Measurements from ENCODE around the gene ANKS6. TPM values are rescaled to one million over a fixed set of nuclear protein-coding genes. Genes with fewer than 3 reads are reported as not detected.

Gene ANKS6
- total RNA-seq, 2 donors from 2014 or later, result 19.5 to 22.0 TPM

- Histone ChIP-seq H3K36me3 (no peaks in the 10 kb centered on the region), H3K27ac (no peak overlapping the region), H3K4me3 (no peak overlapping the region), H3K9me3 (no peaks in the 10 kb centered on the region), H3K4me1 (no peaks in the 10 kb centered on the region), H3K27me3 (no peaks in the 10 kb centered on the region), H3K9ac (ENCODE audit: low read depth in 2 of 2, low read length in 2 of 2) (no peak overlapping the region)
- DNase-seq, result no peak
- no peak for TF ChIP-seq CTCF (IDR thresholded peaks at IDR 0.05)
- intact Hi-C loops (cut with DNase I), result loop anchor here (5.0 kb wide), 1 partner anchor 473 kb away; no protein-coding TSS in a partner anchor
Observed at GRCh38 chr9:98790134-98790841, 6.1 kb downstream of the ANKS6 start.

GRCh38 chr9:98789483-98790133, 6.7 kb downstream of the ANKS6 start:
- H3K27ac ChIP-seq, result no peak overlapping the region
- TF ChIP-seq CTCF (IDR thresholded peaks at IDR 0.05), result no peak
- intact Hi-C loops (cut with DNase I), result loop anchor here (5.0 kb wide), 1 partner anchor 472 kb away; no protein-coding TSS in a partner anchor

GRCh38 chr9:98787766-98788335, 8.5 kb downstream of the ANKS6 start:
- H3K9me3 ChIP-seq, result no peaks in the 10 kb centered on the region
- intact Hi-C loops (cut with DNase I), result no loop called here
- no peaks in the 10 kb centered on the region for H3K36me3 ChIP-seq
- H3K9ac ChIP-seq (ENCODE audit: low read depth in 2 of 2, low read length in 2 of 2), result no peak overlapping the region
- H3K4me3 ChIP-seq, result no peak overlapping the region
- TF ChIP-seq CTCF (IDR thresholded peaks at IDR 0.05), result no peak
- peak; percentile 9 for DNase-seq
- no peaks in the 10 kb centered on the region for H3K4me1 ChIP-seq
- H3K27me3 ChIP-seq, result no peaks in the 10 kb centered on the region
- no peak overlapping the region for H3K27ac ChIP-seq

More at GRCh38 chr9:98789483-98790133, 6.7 kb downstream of the ANKS6 start:
- no peaks in the 10 kb centered on the region for H3K27me3 ChIP-seq
- no peaks in the 10 kb centered on the region for H3K9me3 ChIP-seq
- no peaks in the 10 kb centered on the region for H3K36me3 ChIP-seq
- no peak overlapping the region for H3K4me3 ChIP-seq
- H3K9ac ChIP-seq (ENCODE audit: low read depth in 2 of 2, low read length in 2 of 2), result no peak overlapping the region
- no peak for DNase-seq
- no peaks in the 10 kb centered on the region for H3K4me1 ChIP-seq

GRCh38 chr9:98786750-98787510, 9.4 kb downstream of the ANKS6 start:
- no peaks in the 10 kb centered on the region for H3K36me3 ChIP-seq
- TF ChIP-seq CTCF (IDR thresholded peaks at IDR 0.05), result no peak
- H3K9me3 ChIP-seq, result no peaks in the 10 kb centered on the region
- intact Hi-C loops (cut with DNase I), result no loop called here
- H3K4me1 ChIP-seq, result no peaks in the 10 kb centered on the region
- H3K27ac ChIP-seq, result no peak overlapping the region
- H3K27me3 ChIP-seq, result no peaks in the 10 kb centered on the region
- peak; percentile 16 for DNase-seq
- no peak overlapping the region for H3K9ac ChIP-seq (ENCODE audit: low read depth in 2 of 2, low read length in 2 of 2)
- no peak overlapping the region for H3K4me3 ChIP-seq

Measured in colonic mucosa (tissue), 4 donors.